Trophoblast cell (in vitro differentiated cells and primary cell): ENCODE results near the gene DNLZ.

Source experiments
- DNase-seq, 2 donors: peaks; one replicate each; pipeline ENCODE4 v3.0.0-alpha.2; 2016
- H2AFZ ChIP-seq: 2 replicates; pipeline ENCODE4 v1.6.1; 2013; ENCODE audit warnings: low read length, moderate library complexity, mild to moderate bottlenecking; ENCODE audit not compliant: insufficient read depth, poor library complexity
- H2AK5ac ChIP-seq: 2 replicates; pipeline ENCODE4 v1.6.1; 2013; ENCODE audit warnings: mild to moderate bottlenecking, low read length
- H2BK120ac ChIP-seq: 2 replicates; pipeline ENCODE4 v1.6.1; 2013; ENCODE audit warnings: low read length, mild to moderate bottlenecking, moderate library complexity; ENCODE audit not compliant: insufficient read depth, poor library complexity
- H2BK12ac ChIP-seq: 2 replicates; pipeline ENCODE4 v1.6.1; 2013; ENCODE audit warnings: mild to moderate bottlenecking, low read length, moderate library complexity
- H2BK5ac ChIP-seq: 2 replicates; pipeline ENCODE4 v1.6.1; 2013; ENCODE audit warnings: low read length, low read depth, moderate library complexity, mild to moderate bottlenecking; ENCODE audit not compliant: poor library complexity
- H3K14ac ChIP-seq: 2 replicates; pipeline ENCODE4 v1.6.1; 2013; ENCODE audit warnings: mild to moderate bottlenecking, low read length
- H3K18ac ChIP-seq: 2 replicates; pipeline ENCODE4 v1.6.1; 2013; ENCODE audit warnings: mild to moderate bottlenecking, low read length
- H3K23ac ChIP-seq: 2 replicates; pipeline ENCODE4 v1.6.1; 2013; ENCODE audit warnings: low read length
- H3K27ac ChIP-seq: 2 replicates; pipeline ENCODE4 v1.5.1; 2013; ENCODE audit warnings: low read depth, mild to moderate bottlenecking, inconsistent platforms, low read length, moderate library complexity
- H3K27me3 ChIP-seq: 2 replicates; pipeline ENCODE4 v1.6.1; 2013; ENCODE audit warnings: inconsistent platforms, mild to moderate bottlenecking, low read length, moderate library complexity; ENCODE audit not compliant: insufficient read depth
- H3K36me3 ChIP-seq, 2 experiments: 1 replicate in 1 of 2; 2 replicates in 1 of 2; pipeline ENCODE4 v1.6.1; 2013; ENCODE audit warnings: low read length in 2 of 2, mild to moderate bottlenecking in 2 of 2, moderate library complexity in 1 of 2; ENCODE audit not compliant: insufficient read depth in 2 of 2, control insufficient read depth in 1 of 2
- H3K4ac ChIP-seq: 2 replicates; pipeline ENCODE4 v1.6.1; 2013; ENCODE audit warnings: low read depth, mild to moderate bottlenecking, low read length, moderate library complexity
- H3K4me1 ChIP-seq, 2 experiments: 1 replicate in 1 of 2; 2 replicates in 1 of 2; pipeline ENCODE4 v1.6.1; 2013; ENCODE audit warnings: low read length in 2 of 2, mild to moderate bottlenecking in 2 of 2, moderate library complexity in 1 of 2; ENCODE audit not compliant: insufficient read depth in 2 of 2, control insufficient read depth in 1 of 2
- H3K4me2 ChIP-seq: 2 replicates; pipeline ENCODE4 v1.6.1; 2013; ENCODE audit warnings: inconsistent platforms, mild to moderate bottlenecking, low read length, moderate library complexity
- H3K4me3 ChIP-seq: 2 replicates; pipeline ENCODE4 v1.5.1; 2013; ENCODE audit warnings: mild to moderate bottlenecking, low read depth, low read length, inconsistent platforms
- H3K79me1 ChIP-seq: one replicate; pipeline ENCODE4 v1.6.1; 2013; ENCODE audit warnings: low read length
- H3K79me2 ChIP-seq: 2 replicates; pipeline ENCODE4 v1.6.1; 2013; ENCODE audit warnings: low read length, mild to moderate bottlenecking; ENCODE audit not compliant: control insufficient read depth, insufficient read depth, poor library complexity
- H3K9ac ChIP-seq: 2 replicates; pipeline ENCODE4 v1.6.1; 2013; ENCODE audit warnings: mild to moderate bottlenecking, low read length
- H3K9me3 ChIP-seq: 2 replicates; pipeline ENCODE4 v1.6.1; 2013; ENCODE audit warnings: low read depth, mild to moderate bottlenecking, control low read depth, inconsistent platforms, low read length; ENCODE audit not compliant: insufficient read depth
- H4K12ac ChIP-seq: 2 replicates; pipeline ENCODE4 v1.6.1; 2013; ENCODE audit warnings: low read depth, mild to moderate bottlenecking, low read length, moderate library complexity
- H4K8ac ChIP-seq: 2 replicates; pipeline ENCODE4 v1.6.1; 2013; ENCODE audit warnings: low read depth, mild to moderate bottlenecking, low read length, moderate library complexity
- H4K91ac ChIP-seq: one replicate; pipeline ENCODE4 v1.6.1; 2013; ENCODE audit warnings: low read depth, mild to moderate bottlenecking, low read length, moderate library complexity
- WGBS: extraction: QIAGEN DNeasy Blood & Tissue Kit; methylation state at CpG from one replicate; pipeline ENCODE4 v1.1.7; 2013; ENCODE audit warnings: missing lambda C conversion rate; ENCODE audit not compliant: insufficient read length, insufficient coverage; ENCODE audit errors: extremely low coverage; 5-methylcytosine and 5-hydroxymethylcytosine counted together

Gene DNLZ

GRCh38 chr9:136328622-136329041, 34.9 kb downstream of the DNLZ start:
- H2BK12ac ChIP-seq = no peak overlapping the region
- H3K4me3 ChIP-seq = no peak overlapping the region
- H3K27ac ChIP-seq = no peak overlapping the region
- peaks cover 15% of the 10 kb centered on the region for H3K79me1 ChIP-seq
- H3K36me3 ChIP-seq = peaks cover 3 to 5% of the 10 kb centered on the region in 2 experiments
- no peak overlapping the region for H3K23ac ChIP-seq
- no peak overlapping the region for H4K8ac ChIP-seq
- peak overlapping the region; percentile 7 for H3K4ac ChIP-seq
- WGBS = no CpG with 5 or more reads among the region's 15 CpGs
- H2AK5ac ChIP-seq = peak overlapping the region; percentile 1
- H3K18ac ChIP-seq = peak overlapping the region; percentile 27
- peaks cover 22 to 28% of the 10 kb centered on the region in 2 experiments for H3K4me1 ChIP-seq
- H3K27me3 ChIP-seq = no peaks in the 10 kb centered on the region
- peak overlapping the region; percentile 1 for H3K14ac ChIP-seq
- H4K12ac ChIP-seq = no peak overlapping the region
- no peak overlapping the region for H2BK120ac ChIP-seq
- H2BK5ac ChIP-seq = no peak overlapping the region
- no peak for DNase-seq
- H3K9ac ChIP-seq = peak overlapping the region; percentile 2
- H4K91ac ChIP-seq = peak overlapping the region; percentile 33
- no peaks in the 10 kb centered on the region for H3K9me3 ChIP-seq
- peak overlapping the region; percentile 61 for H3K4me2 ChIP-seq
- H2AFZ ChIP-seq = no peak overlapping the region
- peaks cover 8% of the 10 kb centered on the region for H3K79me2 ChIP-seq

GRCh38 chr9:136328011-136328621, 35.4 kb downstream of the DNLZ start:
- H3K4me3 ChIP-seq = peak overlapping the region; percentile 83
- no peaks in the 10 kb centered on the region for H3K27me3 ChIP-seq
- peaks cover 8% of the 10 kb centered on the region for H3K79me2 ChIP-seq
- peak overlapping the region; percentile 60 for H3K9ac ChIP-seq
- peak overlapping the region; percentile 38 for H3K4ac ChIP-seq
- peak overlapping the region; percentile 27 for H3K14ac ChIP-seq
- no peak overlapping the region for H2BK12ac ChIP-seq
- peak overlapping the region; percentile 70 for H2AK5ac ChIP-seq
- peak overlapping the region; percentile 33 for H4K91ac ChIP-seq
- H3K4me1 ChIP-seq = peaks cover 22 to 28% of the 10 kb centered on the region in 2 experiments
- peak overlapping the region; percentile 8 for H4K8ac ChIP-seq
- H2AFZ ChIP-seq = no peak overlapping the region
- H3K9me3 ChIP-seq = no peaks in the 10 kb centered on the region
- H3K36me3 ChIP-seq = peaks cover 3 to 5% of the 10 kb centered on the region in 2 experiments
- H3K79me1 ChIP-seq = peaks cover 15% of the 10 kb centered on the region
- DNase-seq = no peak
- H3K18ac ChIP-seq = peak overlapping the region; percentile 27
- no peak overlapping the region for H2BK5ac ChIP-seq
- H2BK120ac ChIP-seq = peak overlapping the region; percentile 21
- H3K27ac ChIP-seq = no peak overlapping the region
- peak overlapping the region; percentile 29 for H4K12ac ChIP-seq
- WGBS = no CpG with 5 or more reads among the region's 13 CpGs
- peak overlapping the region; percentile 61 for H3K4me2 ChIP-seq
- H3K23ac ChIP-seq = no peak overlapping the region

DNA sequence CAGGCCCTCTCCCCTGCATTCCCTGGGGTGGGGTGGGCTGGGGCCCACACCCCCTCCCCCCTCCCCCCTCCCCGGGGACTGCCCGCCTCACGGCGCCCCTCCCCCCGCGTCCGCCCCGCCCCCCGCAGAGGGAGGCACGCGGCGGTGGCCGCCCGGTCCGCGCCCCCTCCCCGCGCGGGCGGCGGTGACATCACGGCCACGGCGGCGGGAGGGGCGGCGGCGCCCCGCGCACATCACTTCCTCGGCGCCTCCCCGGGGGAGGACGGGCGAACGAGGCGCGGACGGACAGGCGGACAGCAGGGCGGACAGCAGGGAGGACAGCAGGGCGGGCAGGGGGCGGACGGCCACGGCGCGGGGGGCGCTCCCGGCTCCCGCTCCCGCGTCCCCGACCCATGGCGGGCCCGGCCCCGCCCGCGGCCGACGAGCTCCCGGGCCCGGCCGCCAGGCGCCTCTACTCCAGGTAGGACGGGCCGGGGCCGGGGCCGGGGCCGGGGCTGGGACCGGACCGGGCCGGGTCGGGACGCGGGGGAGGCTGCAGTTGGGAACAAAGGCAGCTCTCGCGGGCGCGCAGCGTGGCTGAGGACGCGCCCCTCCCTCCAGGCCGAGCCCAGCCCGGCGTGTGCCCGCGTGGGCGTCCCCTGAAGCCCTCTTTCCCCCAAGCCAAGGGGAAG, 36.1 kb downstream of the DNLZ start, which contains the start of gene GPSM1:
TSS of gene GPSM1 (plus strand) at position 236 of the 671 bp plus-strand sequence. CDS start at position 393, 157 bp downstream.
- Histone ChIP-seq H3K27me3 (no peaks in the 10 kb centered on the region), H3K18ac (peak within 1 kb of the TSS; percentile 66), H3K36me3 (peaks cover 3 to 5% of the 10 kb centered on the region in 2 experiments), H2AFZ (peak within 1 kb of the TSS; percentile 68), H3K79me1 (peaks cover 15% of the 10 kb centered on the region), H2BK120ac (peak within 1 kb of the TSS; percentile 34), H3K14ac (peak within 1 kb of the TSS; percentile 77), H2AK5ac (peak within 1 kb of the TSS; percentile 70), H3K4me1 (peaks cover 22 to 28% of the 10 kb centered on the region in 2 experiments), H4K8ac (peak within 1 kb of the TSS; percentile 79), H2BK12ac (peak within 1 kb of the TSS; percentile 34), H3K9ac (peak within 1 kb of the TSS; percentile 60), H3K4me2 (peak within 1 kb of the TSS; percentile 61), H3K27ac (no peak within 1 kb of the TSS), H2BK5ac (no peak within 1 kb of the TSS), H3K4me3 (peak within 1 kb of the TSS; percentile 83), H4K91ac (peak within 1 kb of the TSS; percentile 78), H3K23ac (no peak within 1 kb of the TSS), H4K12ac (peak within 1 kb of the TSS; percentile 39), H3K79me2 (peaks cover 8% of the 10 kb centered on the region), H3K9me3 (no peaks in the 10 kb centered on the region), H3K4ac (peak within 1 kb of the TSS; percentile 38)
- no CpG with 5 or more reads among the region's 88 CpGs for WGBS
- no peak for DNase-seq

DNA sequence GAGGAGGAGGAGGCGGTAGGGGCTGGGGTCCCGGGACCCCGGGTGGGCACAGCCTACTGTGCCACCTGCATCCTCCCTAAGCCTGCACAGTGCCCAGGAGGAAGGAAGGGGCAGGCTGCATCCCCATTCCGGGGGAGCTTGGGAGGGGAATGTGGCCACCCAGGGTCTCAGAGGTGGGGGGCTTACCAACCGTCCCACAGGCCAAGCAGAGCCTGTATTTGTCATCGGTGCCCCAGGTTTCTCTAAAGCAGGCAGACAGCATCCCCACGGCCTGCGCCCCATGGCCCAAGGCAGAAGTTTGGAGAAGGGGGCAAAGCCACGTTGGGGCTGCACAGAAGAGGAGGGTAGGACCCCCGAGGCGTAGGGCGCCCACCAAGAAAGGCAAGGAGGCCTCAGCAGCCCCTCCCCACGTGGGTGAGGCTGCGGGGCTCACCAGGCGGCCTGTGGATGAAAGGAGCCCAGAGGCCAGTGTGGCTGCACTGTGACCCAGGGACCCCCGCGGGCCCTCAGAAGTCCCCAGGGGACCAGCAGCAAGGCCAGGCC, 36.7 kb downstream of the DNLZ start:
- WGBS = no CpG with 5 or more reads among the region's 17 CpGs
- Histone ChIP-seq H3K4ac (peak overlapping the region; percentile 34), H3K79me2 (peaks cover 8% of the 10 kb centered on the region)

More for the DNA sequence above, 36.7 kb downstream of the DNLZ start:
- Histone ChIP-seq H3K4me3 (no peak overlapping the region), H2AK5ac (peak overlapping the region; percentile 28), H3K27ac (no peak overlapping the region), H4K12ac (peak overlapping the region; percentile 39), H3K14ac (peak overlapping the region; percentile 77), H3K79me1 (peaks cover 15% of the 10 kb centered on the region), H3K9me3 (no peaks in the 10 kb centered on the region), H2BK5ac (no peak overlapping the region), H2AFZ (peak overlapping the region; percentile 53), H3K9ac (no peak overlapping the region), H2BK120ac (peak overlapping the region; percentile 34), H4K91ac (peak overlapping the region; percentile 78), H3K36me3 (no peaks in the 10 kb centered on the region), H3K4me2 (peak overlapping the region; percentile 40), H3K18ac (peak overlapping the region; percentile 31), H4K8ac (peak overlapping the region; percentile 64), H3K4me1 (peaks cover 22 to 28% of the 10 kb centered on the region in 2 experiments), H3K23ac (no peak overlapping the region), H2BK12ac (peak overlapping the region; percentile 13), H3K27me3 (no peaks in the 10 kb centered on the region)
- no peak for DNase-seq
